ENCODE measurements around the gene PACC1.
A peak's percentile ranks its signal among the peaks of the same experiment; 100 is the strongest.

PACC1 gene

GRCh38 chr1:212368073-212368484, 46.6 kb downstream of the PACC1 start:
- Histone ChIP-seq H3K36me3 (ENCODE audit: insufficient read depth, low read length) (peaks cover 10% of the 10 kb centered on the region; the same call in 1 of the 2 replicates), H3K27ac (no peak overlapping the region), H3K4me3 (no peak overlapping the region), H3K9me3 (ENCODE audit: low read depth, low read length) (no peaks in the 10 kb centered on the region), H3K9ac (ENCODE audit: insufficient read length) (no peak overlapping the region)
- no peak for TF ChIP-seq FOXP2 (optimal IDR thresholded peaks at IDR 0.05; ENCODE audit: control extremely low read depth, extremely low read length, insufficient read depth)
- TF ChIP-seq POLR2AphosphoS5 (IDR thresholded peaks at IDR 0.05; ENCODE audit: borderline replicate concordance, low read depth, low read length): no peak
- no peak for TF ChIP-seq EZH2 (IDR thresholded peaks at IDR 0.05)
- peak; percentile 67 for DNase-seq (ENCODE audit: low read depth, low spot score)

GRCh38 chr1:212367474-212368072, 47.1 kb downstream of the PACC1 start:
- Histone ChIP-seq H3K27ac (no peak overlapping the region), H3K36me3 (ENCODE audit: insufficient read depth, low read length) (peaks cover 6% of the 10 kb centered on the region; the same call in 1 of the 2 replicates)
- TF ChIP-seq POLR2AphosphoS5 (IDR thresholded peaks at IDR 0.05; ENCODE audit: borderline replicate concordance, low read depth, low read length) (no peak), EZH2 (IDR thresholded peaks at IDR 0.05) (no peak)

GRCh38 chr1:212366901-212367300, 47.8 kb downstream of the PACC1 start:
- TF ChIP-seq POLR2AphosphoS5 (IDR thresholded peaks at IDR 0.05; ENCODE audit: borderline replicate concordance, low read depth, low read length): no peak
- TF ChIP-seq EZH2 (IDR thresholded peaks at IDR 0.05): no peak
- no peak for TF ChIP-seq FOXP2 (optimal IDR thresholded peaks at IDR 0.05; ENCODE audit: control extremely low read depth, extremely low read length, insufficient read depth)
- Histone ChIP-seq H3K36me3 (ENCODE audit: insufficient read depth, low read length) (peaks cover 4% of the 10 kb centered on the region; the same call in 1 of the 2 replicates), H3K9me3 (ENCODE audit: low read depth, low read length) (no peaks in the 10 kb centered on the region), H3K9ac (ENCODE audit: insufficient read length) (no peak overlapping the region), H3K4me3 (no peak overlapping the region), H3K27ac (no peak overlapping the region)
- no peak for DNase-seq (ENCODE audit: low read depth, low spot score)

More at GRCh38 chr1:212367474-212368072, 47.1 kb downstream of the PACC1 start:
- no peak overlapping the region for H3K4me3 ChIP-seq
- no peaks in the 10 kb centered on the region for H3K9me3 ChIP-seq (ENCODE audit: low read depth, low read length)
- no peak for DNase-seq (ENCODE audit: low read depth, low spot score)
- no peak overlapping the region for H3K9ac ChIP-seq (ENCODE audit: insufficient read length)

- H3K9me3 ChIP-seq (ENCODE audit: low read depth, low read length): no peaks in the 10 kb centered on the region
- DNase-seq (ENCODE audit: low read depth, low spot score): no peak
- H3K9ac ChIP-seq (ENCODE audit: insufficient read length): no peak overlapping the region
- peaks cover 8% of the 10 kb centered on the region; the same call in 1 of the 2 replicates for H3K36me3 ChIP-seq (ENCODE audit: insufficient read depth, low read length)
- no peak overlapping the region for H3K27ac ChIP-seq
- H3K4me3 ChIP-seq: no peak overlapping the region
- TF ChIP-seq FOXP2 (optimal IDR thresholded peaks at IDR 0.05; ENCODE audit: control extremely low read depth, extremely low read length, insufficient read depth) (no peak), EZH2 (IDR thresholded peaks at IDR 0.05) (no peak), POLR2AphosphoS5 (IDR thresholded peaks at IDR 0.05; ENCODE audit: borderline replicate concordance, low read depth, low read length) (no peak)
Observed at GRCh38 chr1:212364985-212365384, 49.7 kb downstream of the PACC1 start.

- no peak overlapping the region for H3K4me3 ChIP-seq
- no peak overlapping the region for H3K9ac ChIP-seq (ENCODE audit: insufficient read length)
- no peaks in the 10 kb centered on the region for H3K9me3 ChIP-seq (ENCODE audit: low read depth, low read length)
- TF ChIP-seq POLR2AphosphoS5 (IDR thresholded peaks at IDR 0.05; ENCODE audit: borderline replicate concordance, low read depth, low read length): no peak
- no peak for TF ChIP-seq FOXP2 (optimal IDR thresholded peaks at IDR 0.05; ENCODE audit: control extremely low read depth, extremely low read length, insufficient read depth)
- TF ChIP-seq EZH2 (IDR thresholded peaks at IDR 0.05): no peak
- no peak for DNase-seq (ENCODE audit: low read depth, low spot score)
- H3K36me3 ChIP-seq (ENCODE audit: insufficient read depth, low read length): peaks cover 24% of the 10 kb centered on the region
- no peak overlapping the region for H3K27ac ChIP-seq
Observed at GRCh38 chr1:212359794-212360479, 54.7 kb downstream of the PACC1 start.

- Histone ChIP-seq H3K4me3 (no peak overlapping the region), H3K9me3 (ENCODE audit: low read depth, low read length) (no peaks in the 10 kb centered on the region), H3K36me3 (ENCODE audit: insufficient read depth, low read length) (peaks cover 17% of the 10 kb centered on the region), H3K9ac (ENCODE audit: insufficient read length) (no peak overlapping the region), H3K27ac (no peak overlapping the region)
- TF ChIP-seq FOXP2 (optimal IDR thresholded peaks at IDR 0.05; ENCODE audit: control extremely low read depth, extremely low read length, insufficient read depth) (no peak), POLR2AphosphoS5 (IDR thresholded peaks at IDR 0.05; ENCODE audit: borderline replicate concordance, low read depth, low read length) (no peak), EZH2 (IDR thresholded peaks at IDR 0.05) (no peak)
- DNase-seq (ENCODE audit: low read depth, low spot score): no peak
Observed at GRCh38 chr1:212355230-212355969, 59.3 kb downstream of the PACC1 start.

- TF ChIP-seq EZH2 (IDR thresholded peaks at IDR 0.05) (no peak), POLR2AphosphoS5 (IDR thresholded peaks at IDR 0.05; ENCODE audit: borderline replicate concordance, low read depth, low read length) (no peak), FOXP2 (optimal IDR thresholded peaks at IDR 0.05; ENCODE audit: control extremely low read depth, extremely low read length, insufficient read depth) (no peak)
- H3K9ac ChIP-seq (ENCODE audit: insufficient read length): no peak overlapping the region
- H3K27ac ChIP-seq: no peak overlapping the region
- H3K4me3 ChIP-seq: no peak overlapping the region
- H3K9me3 ChIP-seq (ENCODE audit: low read depth, low read length): no peaks in the 10 kb centered on the region
- no peak for DNase-seq (ENCODE audit: low read depth, low spot score)
- H3K36me3 ChIP-seq (ENCODE audit: insufficient read depth, low read length): peaks cover 17% of the 10 kb centered on the region
Observed at GRCh38 chr1:212354464-212354863, 60.2 kb downstream of the PACC1 start.

- no peak for TF ChIP-seq POLR2AphosphoS5 (IDR thresholded peaks at IDR 0.05; ENCODE audit: borderline replicate concordance, low read depth, low read length)
- no peak for TF ChIP-seq FOXP2 (optimal IDR thresholded peaks at IDR 0.05; ENCODE audit: control extremely low read depth, extremely low read length, insufficient read depth)
- TF ChIP-seq EZH2 (IDR thresholded peaks at IDR 0.05): no peak
- Histone ChIP-seq H3K27ac (no peak overlapping the region), H3K4me3 (no peak overlapping the region), H3K9ac (ENCODE audit: insufficient read length) (no peak overlapping the region), H3K9me3 (ENCODE audit: low read depth, low read length) (no peaks in the 10 kb centered on the region), H3K36me3 (ENCODE audit: insufficient read depth, low read length) (peaks cover 7% of the 10 kb centered on the region)
- no peak for DNase-seq (ENCODE audit: low read depth, low spot score)
Observed at GRCh38 chr1:212353181-212353580, 61.5 kb downstream of the PACC1 start.
